Panc1 (cell line): ENCODE data around the gene CFAP119. TPM values are rescaled to one million over a fixed set of nuclear protein-coding genes. Genes with fewer than 3 reads are reported as not detected.

Experiments used
- ATAC-seq: fragments of 200-7000 bp; cut with Tn5 transposase; 2 replicates; pipeline ENCODE4 v1.9.1; 2020; ENCODE audit warnings: mild to moderate bottlenecking, moderate library complexity
- BruUV-seq: library from RNA; stranded (reverse); fragments of 400-500 nt; replicated peaks from 2 replicates; lab custom pipeline; 2021; lab: Mats Ljungman, UMichigan
- CTCF ChIA-PET: fragments of 300-600 bp; sonication (Branson Sonifier 250); formaldehyde crosslinking; loops from one replicate; lab custom pipeline; 2022; ENCODE audit warnings: antibody characterized with exemption; lab: Charles Lee
- POLR2A ChIA-PET: fragments of 300-600 bp; sonication (Branson Sonifier 250); formaldehyde crosslinking; loops from one replicate; lab custom pipeline; 2022; ENCODE audit warnings: antibody characterized with exemption; lab: Charles Lee
- DNase-seq: peaks from one replicate; pipeline ENCODE4 v3.0.0-alpha.2; 2010; ENCODE audit warnings: low read depth, low spot score
- H3K27ac ChIP-seq: 2 replicates; pipeline ENCODE4 v1.5.1; 2011; ENCODE audit warnings: mild to moderate bottlenecking, low read length, inconsistent platforms
- H3K27me3 ChIP-seq: fragments of 200-500 bp; sonication (Bioruptor generic); 2 replicates; pipeline ENCODE4 v1.6.0; 2014; ENCODE audit warnings: low read length, inconsistent platforms; ENCODE audit not compliant: control insufficient read depth, insufficient read depth
- H3K36me3 ChIP-seq: fragments of 200-500 bp; sonication (Bioruptor generic); 2 replicates; pipeline ENCODE4 v1.5.1; 2014; ENCODE audit warnings: inconsistent platforms, mild to moderate bottlenecking, low read length, moderate library complexity; ENCODE audit not compliant: control insufficient read depth, insufficient read depth
- H3K4me1 ChIP-seq: 2 replicates; pipeline ENCODE4 v1.5.1; 2011; ENCODE audit warnings: inconsistent platforms, mild to moderate bottlenecking, low read length, moderate library complexity; ENCODE audit not compliant: control insufficient read depth, insufficient read depth
- H3K4me3 ChIP-seq, 2 experiments: 2 replicates each; pipeline ENCODE4 v1.5.1; 2011 to 2012; ENCODE audit warnings: low read depth in 2 of 2, low read length in 2 of 2, mild to moderate bottlenecking in 2 of 2, inconsistent platforms in 1 of 2, moderate library complexity in 1 of 2
- H3K9me3 ChIP-seq: fragments of 200-500 bp; sonication (Bioruptor generic); 2 replicates; pipeline ENCODE4 v1.5.1; 2014; ENCODE audit warnings: low read depth, mild to moderate bottlenecking, inconsistent platforms, low read length, moderate library complexity; ENCODE audit not compliant: control insufficient read depth, insufficient read depth
- CTCF ChIP-seq: fragments of 450-650 bp; IDR thresholded peaks from 2 replicates; pipeline ENCODE4 v1.5.1; 2017; ENCODE audit warnings: mild to moderate bottlenecking
- POLR2AphosphoS5 ChIP-seq: IDR thresholded peaks from 2 replicates; pipeline ENCODE4 v1.6.1; 2012; ENCODE audit warnings: mild to moderate bottlenecking, low read depth, low read length, moderate library complexity
- REST ChIP-seq, 2 experiments: IDR thresholded peaks; 2 replicates each; pipeline ENCODE4 v1.6.1; 2011 to 2012; ENCODE audit warnings: low read depth in 2 of 2, control low read depth in 1 of 2, low read length in 1 of 2, mild to moderate bottlenecking in 1 of 2, moderate library complexity in 1 of 2; ENCODE audit not compliant: insufficient read depth in 1 of 2
- SIN3A ChIP-seq: IDR thresholded peaks from 2 replicates; pipeline ENCODE4 v1.6.1; 2012; ENCODE audit warnings: low read depth, mild to moderate bottlenecking, low read length, moderate library complexity, borderline replicate concordance; ENCODE audit not compliant: insufficient read depth
- TCF7L2 ChIP-seq: IDR thresholded peaks from 2 replicates; pipeline ENCODE4 v1.6.1; 2011; ENCODE audit warnings: mild to moderate bottlenecking, low read depth, low read length, inconsistent platforms
- in situ Hi-C: cut with HindIII; loops from 2 replicates; pipeline ENCODE4 v1.10.0; 2016; ENCODE audit warnings: low sequenced_read_pairs, low pct_unique_long_range_greater_than_20kb
- intact Hi-C: fragments of 100-400 bp; cut with micrococcal nuclease; formaldehyde crosslinking; loops from one replicate; pipeline ENCODE4 v1.10.0; 2022; ENCODE audit not compliant: unreplicated experiment
- total RNA-seq: library from RNA; stranded (reverse); gene quantifications from one replicate; pipeline ENCODE4 v1.2.1, GENCODE V29; 2021; ENCODE audit not compliant: unreplicated experiment

Gene CFAP119
- total RNA-seq, 1 experiment from 2014 or later = 21.0 TPM

- H3K9me3 ChIP-seq = no peaks in the 10 kb centered on the region
- no peaks in the 10 kb centered on the region for H3K27me3 ChIP-seq
- no peak for TF ChIP-seq SIN3A
- no peak for TF ChIP-seq REST (IDR thresholded peaks at IDR 0.05; ENCODE audit: insufficient read depth in 1 of 2, low read depth in 2 of 2, low read length in 1 of 2)
- TF ChIP-seq TCF7L2 = no peak
- TF ChIP-seq CTCF = no peak
- TF ChIP-seq POLR2AphosphoS5 = no peak
- in situ Hi-C loops = no loop called here
- intact Hi-C loops = no loop called here
- H3K4me1 ChIP-seq = peaks cover 25% of the 10 kb centered on the region
- DNase-seq (no peak), ATAC-seq (no peak)
- CTCF ChIA-PET = interaction anchor here (0.6 kb wide), 1 partner anchor 82 kb away, joined by 3 read pairs; no protein-coding TSS in a partner anchor
- H3K27ac ChIP-seq = peak overlapping the region; percentile 92
- no TSS peak for BruUV-seq
- H3K36me3 ChIP-seq = peaks cover 25% of the 10 kb centered on the region
- POLR2A ChIA-PET = interaction anchor here (0.5 kb wide), 1 partner anchor 24 kb away, joined by 5 read pairs; no protein-coding TSS in a partner anchor
- peak overlapping the region; percentile 98 for H3K4me3 ChIP-seq
Measured at GRCh38 chr16:30762991-30763725, 1.3 kb upstream of the CFAP119 start.

- BruUV-seq = no TSS peak
- H3K27me3 ChIP-seq = no peaks in the 10 kb centered on the region
- in situ Hi-C loops (no loop called here), intact Hi-C loops (no loop called here)
- H3K4me1 ChIP-seq = peaks cover 25% of the 10 kb centered on the region
- peak overlapping the region; percentile 72; the same call in 1 of the 2 replicates for H3K27ac ChIP-seq
- POLR2A ChIA-PET = no interaction called here
- no peaks in the 10 kb centered on the region for H3K9me3 ChIP-seq
- peak overlapping the region; percentile 98 for H3K4me3 ChIP-seq
- peaks cover 22% of the 10 kb centered on the region for H3K36me3 ChIP-seq
- ATAC-seq = peak; percentile 67
- CTCF ChIA-PET = no interaction called here
- no peak for DNase-seq
- TF ChIP-seq TCF7L2 (no peak), POLR2AphosphoS5 (no peak; the same call in 1 of the 2 replicates), REST (IDR thresholded peaks at IDR 0.05; ENCODE audit: insufficient read depth in 1 of 2, low read depth in 2 of 2, low read length in 1 of 2) (no peak), SIN3A (no peak), CTCF (no peak)
Measured at GRCh38 chr16:30761427-30761927, 385 bp downstream of the CFAP119 start.
